Ishikawa (cell line): ENCODE data around the gene NACC2.

Source experiments
- CEBPB ChIP-seq: IDR thresholded peaks from 2 replicates; pipeline ENCODE4 v1.6.1; 2012
- CREB1 ChIP-seq: IDR thresholded peaks from 2 replicates; pipeline ENCODE4 v1.6.1; 2012; ENCODE audit warnings: low read depth
- EGR1 ChIP-seq: IDR thresholded peaks from 2 replicates; pipeline ENCODE4 v1.6.1; 2012
- EP300 ChIP-seq: IDR thresholded peaks from 2 replicates; pipeline ENCODE4 v1.6.1; 2012; ENCODE audit warnings: borderline replicate concordance
- FOXM1 ChIP-seq: IDR thresholded peaks from 2 replicates; pipeline ENCODE4 v1.6.1; 2012; ENCODE audit warnings: low read depth, borderline replicate concordance
- MAX ChIP-seq: IDR thresholded peaks from 2 replicates; pipeline ENCODE4 v1.6.1; 2012
- NFIC ChIP-seq: IDR thresholded peaks from 2 replicates; pipeline ENCODE4 v1.6.1; 2012
- RAD21 ChIP-seq: IDR thresholded peaks from 2 replicates; pipeline ENCODE4 v1.6.1; 2012; ENCODE audit warnings: low read depth
- REST ChIP-seq: IDR thresholded peaks from 2 replicates; pipeline ENCODE4 v1.6.1; 2012; ENCODE audit warnings: low read depth, mild to moderate bottlenecking
- TAF1 ChIP-seq: IDR thresholded peaks from 2 replicates; pipeline ENCODE4 v1.6.1; 2012; ENCODE audit warnings: low read depth, mild to moderate bottlenecking
- TCF12 ChIP-seq: IDR thresholded peaks from 2 replicates; pipeline ENCODE4 v1.6.1; 2012; ENCODE audit warnings: low read depth
- TEAD4 ChIP-seq: IDR thresholded peaks from 2 replicates; pipeline ENCODE4 v1.6.1; 2012
- USF1 ChIP-seq: IDR thresholded peaks from 2 replicates; pipeline ENCODE4 v1.6.1; 2012
- YY1 ChIP-seq: IDR thresholded peaks from 2 replicates; pipeline ENCODE4 v1.6.1; 2012; ENCODE audit warnings: low read depth
- ZBTB7A ChIP-seq: IDR thresholded peaks from 2 replicates; pipeline ENCODE4 v1.6.1; 2012; ENCODE audit warnings: low read depth

The NACC2 gene

GRCh38 chr9:135998410-135999071, 96.5 kb downstream of the NACC2 start:
- TF ChIP-seq EGR1, result no peak
- no peak for TF ChIP-seq USF1
- TF ChIP-seq NFIC, result no peak
- TF ChIP-seq REST, result no peak
- TF ChIP-seq TAF1, result no peak
- no peak for TF ChIP-seq FOXM1
- no peak for TF ChIP-seq CREB1
- no peak for TF ChIP-seq EP300
- no peak for TF ChIP-seq RAD21

- TF ChIP-seq ZBTB7A (no peak), CEBPB (no peak), EGR1 (no peak), TAF1 (no peak), MAX (no peak), TCF12 (no peak)
These were observed 97.1 kb downstream of the NACC2 start for GRCh38 chr9:135998016-135998380.

- no peak for TF ChIP-seq MAX
- TF ChIP-seq USF1, result no peak
- no peak for TF ChIP-seq RAD21
- TF ChIP-seq EP300, result no peak
- no peak for TF ChIP-seq REST
- TF ChIP-seq TEAD4, result no peak
- no peak for TF ChIP-seq TAF1
These were observed 97.7 kb downstream of the NACC2 start for GRCh38 chr9:135997090-135998015.

- no peak for TF ChIP-seq RAD21
- TF ChIP-seq EP300, result no peak
- no peak for TF ChIP-seq YY1
- TF ChIP-seq FOXM1, result no peak
- TF ChIP-seq CREB1, result no peak
- TF ChIP-seq USF1, result no peak
- no peak for TF ChIP-seq ZBTB7A
- no peak for TF ChIP-seq EGR1
- TF ChIP-seq TEAD4, result no peak
- no peak for TF ChIP-seq REST
- no peak for TF ChIP-seq TAF1
- no peak for TF ChIP-seq MAX
These were observed 99.3 kb downstream of the NACC2 start for GRCh38 chr9:135995816-135996215.
